Measurements from ENCODE around the gene OR4D10. TPM values are rescaled to one million over a fixed set of nuclear protein-coding genes. Genes with fewer than 3 reads are reported as not detected.

The OR4D10 gene
- total RNA-seq, 2 donors from 2014 or later, result not detected

DNA sequence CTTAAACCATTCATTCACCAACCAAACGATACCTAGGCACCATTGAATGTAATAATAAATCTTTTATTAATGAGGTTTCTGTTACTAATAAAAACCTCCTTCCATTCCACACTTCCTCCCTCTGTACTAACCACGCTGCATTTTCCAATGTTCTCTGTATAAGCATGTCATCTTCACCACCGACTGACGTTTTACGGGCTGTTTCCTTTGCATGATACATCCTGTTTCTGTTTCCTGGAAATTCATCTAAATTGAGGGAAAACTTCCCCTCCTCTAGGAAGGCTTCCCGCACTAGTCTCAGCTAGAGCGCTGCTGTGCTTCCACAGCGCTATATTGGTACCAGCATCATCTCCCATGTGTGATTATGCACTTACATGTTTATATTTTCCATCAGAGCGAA lies 2.1 kb downstream of the OR4D10 start:
- TF ChIP-seq, protein P1, sequence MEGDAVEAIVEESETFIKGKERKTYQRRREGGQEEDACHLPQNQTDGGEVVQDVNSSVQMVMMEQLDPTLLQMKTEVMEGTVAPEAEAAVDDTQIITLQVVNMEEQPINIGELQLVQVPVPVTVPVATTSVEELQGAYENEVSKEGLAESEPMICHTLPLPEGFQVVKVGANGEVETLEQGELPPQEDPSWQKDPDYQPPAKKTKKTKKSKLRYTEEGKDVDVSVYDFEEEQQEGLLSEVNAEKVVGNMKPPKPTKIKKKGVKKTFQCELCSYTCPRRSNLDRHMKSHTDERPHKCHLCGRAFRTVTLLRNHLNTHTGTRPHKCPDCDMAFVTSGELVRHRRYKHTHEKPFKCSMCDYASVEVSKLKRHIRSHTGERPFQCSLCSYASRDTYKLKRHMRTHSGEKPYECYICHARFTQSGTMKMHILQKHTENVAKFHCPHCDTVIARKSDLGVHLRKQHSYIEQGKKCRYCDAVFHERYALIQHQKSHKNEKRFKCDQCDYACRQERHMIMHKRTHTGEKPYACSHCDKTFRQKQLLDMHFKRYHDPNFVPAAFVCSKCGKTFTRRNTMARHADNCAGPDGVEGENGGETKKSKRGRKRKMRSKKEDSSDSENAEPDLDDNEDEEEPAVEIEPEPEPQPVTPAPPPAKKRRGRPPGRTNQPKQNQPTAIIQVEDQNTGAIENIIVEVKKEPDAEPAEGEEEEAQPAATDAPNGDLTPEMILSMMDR (conservative IDR thresholded peaks at IDR 0.05), result no peak
- WGBS, 2 experiments (ENCODE audit: insufficient coverage in 1 of 2, insufficient read length in 1 of 2), result 78 to 89% methylated on average over 7 to 9 of the region's 9 CpGs
- no peak overlapping the region for H3K4me3 Mint-ChIP-seq

DNA sequence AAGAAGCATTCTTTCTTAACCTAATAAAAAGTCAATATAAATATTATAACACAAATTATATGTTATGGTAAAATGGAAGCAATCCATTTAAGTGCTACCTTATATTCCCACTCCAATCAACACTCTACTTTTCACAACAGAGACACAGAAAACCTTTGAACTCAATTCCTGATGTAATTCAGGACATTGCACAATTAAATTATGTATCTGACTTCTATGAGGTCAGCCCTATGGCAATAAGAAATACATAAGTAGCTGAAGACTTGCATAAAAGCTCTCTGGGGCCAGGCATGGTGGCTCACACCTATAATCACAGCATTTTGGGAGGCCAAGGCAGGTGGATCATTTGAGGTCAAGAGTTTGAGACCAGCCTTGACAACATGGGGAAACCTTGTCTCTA lies 6.8 kb downstream of the OR4D10 start:
- Histone ChIP-seq H3K27ac (ENCODE audit: low read depth, low read length) (no peak overlapping the region), H3K27me3 (ENCODE audit: control insufficient read depth, insufficient read depth, low read length, poor library complexity, severe bottlenecking) (no peaks in the 10 kb centered on the region), H3K36me3 (ENCODE audit: control insufficient read depth, insufficient read depth, low read length) (no peaks in the 10 kb centered on the region), H3K9me3 (ENCODE audit: control insufficient read depth, low read length) (no peaks in the 10 kb centered on the region), H3K4me3 (ENCODE audit: low read length) (no peak overlapping the region), H3K9ac (ENCODE audit: extremely low read depth, low read length, poor library complexity, severe bottlenecking) (no peak overlapping the region), H3K4me1 (ENCODE audit: control insufficient read depth, insufficient read depth, low read length) (no peaks in the 10 kb centered on the region)
- no peaks in the 10 kb centered on the region for H3K27me3 Mint-ChIP-seq (ENCODE audit: insufficient read depth)
- TF ChIP-seq, protein P1 (conservative IDR thresholded peaks at IDR 0.05), result no peak
- H3K4me3 Mint-ChIP-seq, result no peak overlapping the region
- no peak overlapping the region for H3K27ac Mint-ChIP-seq
- no peaks in the 10 kb centered on the region for H3K36me3 Mint-ChIP-seq (ENCODE audit: low read depth)
- DNase-seq, result no peak
- no peaks in the 10 kb centered on the region for H3K4me1 Mint-ChIP-seq
- no peaks in the 10 kb centered on the region for H3K9me3 Mint-ChIP-seq

More for the DNA sequence above, 2.1 kb downstream of the OR4D10 start:
- Mint-ChIP-seq H3K36me3 (ENCODE audit: low read depth) (no peaks in the 10 kb centered on the region), H3K4me1 (no peaks in the 10 kb centered on the region), H3K27ac (no peak overlapping the region), H3K27me3 (ENCODE audit: insufficient read depth) (no peaks in the 10 kb centered on the region), H3K9me3 (no peaks in the 10 kb centered on the region)
- H3K27ac ChIP-seq (ENCODE audit: low read depth, low read length), result no peak overlapping the region
- DNase-seq, result no peak
- H3K9me3 ChIP-seq (ENCODE audit: control insufficient read depth, low read length), result no peaks in the 10 kb centered on the region
- no peak overlapping the region for H3K9ac ChIP-seq (ENCODE audit: extremely low read depth, low read length, poor library complexity, severe bottlenecking)
- H3K36me3 ChIP-seq (ENCODE audit: control insufficient read depth, insufficient read depth, low read length), result no peaks in the 10 kb centered on the region
- no peaks in the 10 kb centered on the region for H3K4me1 ChIP-seq (ENCODE audit: control insufficient read depth, insufficient read depth, low read length)
- H3K27me3 ChIP-seq (ENCODE audit: control insufficient read depth, insufficient read depth, low read length, poor library complexity, severe bottlenecking), result no peaks in the 10 kb centered on the region
- H3K4me3 ChIP-seq (ENCODE audit: low read length), result no peak overlapping the region

DNA sequence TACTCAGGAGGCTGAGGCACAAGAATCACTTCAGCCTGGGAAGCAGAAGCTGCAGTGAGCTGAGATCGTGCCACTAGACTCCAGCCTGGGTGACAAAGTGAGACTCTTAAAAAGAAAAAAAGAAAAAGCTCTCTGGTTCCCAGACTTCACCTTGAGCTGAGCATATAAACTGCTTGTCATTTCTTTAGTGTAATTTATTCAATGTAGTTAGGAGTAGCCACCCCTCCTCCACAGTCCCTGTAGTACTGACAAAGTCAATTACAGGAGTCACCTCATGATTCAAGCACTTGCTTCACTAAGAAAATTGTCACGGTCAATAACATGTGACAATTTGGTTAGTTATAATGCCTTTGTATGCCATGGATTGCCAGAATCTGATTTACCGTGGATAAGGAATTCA lies 7.2 kb downstream of the OR4D10 start:
- Mint-ChIP-seq H3K27me3 (ENCODE audit: insufficient read depth) (no peaks in the 10 kb centered on the region), H3K4me3 (no peak overlapping the region), H3K4me1 (no peaks in the 10 kb centered on the region), H3K36me3 (ENCODE audit: low read depth) (no peaks in the 10 kb centered on the region), H3K27ac (no peak overlapping the region), H3K9me3 (no peaks in the 10 kb centered on the region)
- 84 to 93% methylated on average over 3 of the region's 3 CpGs for WGBS, 2 experiments (ENCODE audit: insufficient coverage in 1 of 2, insufficient read length in 1 of 2)
- H3K4me3 ChIP-seq (ENCODE audit: low read length), result no peak overlapping the region
- no peaks in the 10 kb centered on the region for H3K27me3 ChIP-seq (ENCODE audit: control insufficient read depth, insufficient read depth, low read length, poor library complexity, severe bottlenecking)
- no peaks in the 10 kb centered on the region for H3K36me3 ChIP-seq (ENCODE audit: control insufficient read depth, insufficient read depth, low read length)
- no peak overlapping the region for H3K9ac ChIP-seq (ENCODE audit: extremely low read depth, low read length, poor library complexity, severe bottlenecking)
- no peaks in the 10 kb centered on the region for H3K4me1 ChIP-seq (ENCODE audit: control insufficient read depth, insufficient read depth, low read length)
- no peaks in the 10 kb centered on the region for H3K9me3 ChIP-seq (ENCODE audit: control insufficient read depth, low read length)
- no peak for DNase-seq
- H3K27ac ChIP-seq (ENCODE audit: low read depth, low read length), result no peak overlapping the region
- TF ChIP-seq, protein P1 (conservative IDR thresholded peaks at IDR 0.05), result no peak

Measured in endodermal cell (in vitro differentiated cells).